Endothelial cell of umbilical vein (primary cell): Measurements from ENCODE around the gene UTS2B. TPM values are rescaled to one million over a fixed set of nuclear protein-coding genes. Genes with fewer than 3 reads are reported as not detected.

ENCODE experiments used
- BruUV-seq: library from RNA; stranded (reverse); fragments of 400-500 nt; replicated peaks from 2 replicates; lab custom pipeline; 2021; lab: Mats Ljungman, UMichigan
- CTCF ChIA-PET: fragments of 300-600, 350-600 bp; sonication (Branson Sonifier 250); formaldehyde crosslinking; loops from one replicate; lab custom pipeline; 2021; ENCODE audit warnings: antibody characterized with exemption, inconsistent platforms; lab: Charles Lee
- POLR2A ChIA-PET: fragments of 300-600, 350-600 bp; sonication (Branson Sonifier 250); formaldehyde crosslinking; loops from one replicate; lab custom pipeline; 2021; ENCODE audit warnings: antibody characterized with exemption, inconsistent platforms; lab: Charles Lee
- DNase-seq: peaks from one replicate; pipeline ENCODE4 v3.0.0-alpha.2; 2011; ENCODE audit warnings: low read depth, low spot score
- FAIRE-seq: peaks from 2 replicates; lab custom pipeline; 2011; peaks lifted over from hg19 to GRCh38; lab: Jason Lieb, UNC
- H2AFZ ChIP-seq: 2 replicates; pipeline ENCODE4 v1.6.0; 2012; ENCODE audit warnings: low read depth, low read length, control low read depth, inconsistent platforms
- H3K27ac ChIP-seq: 2 replicates; pipeline ENCODE4 v1.5.1; 2011; ENCODE audit warnings: low read depth, mild to moderate bottlenecking, control low read depth, low read length, moderate library complexity; ENCODE audit not compliant: insufficient read depth
- H3K27me3 ChIP-seq, 2 experiments: 2 replicates each; pipeline versions ENCODE4 v1.6.0 to v1.6.1; 2011; ENCODE audit warnings: low read length in 2 of 2, mixed read lengths in 1 of 2; ENCODE audit not compliant: control insufficient read depth in 2 of 2, insufficient read depth in 2 of 2
- H3K36me3 ChIP-seq, 2 experiments: 2 replicates in 1 of 2; 3 replicates in 1 of 2; pipeline ENCODE4 v1.5.1; 2011; ENCODE audit warnings: low read length in 2 of 2, mild to moderate bottlenecking in 1 of 2, moderate library complexity in 1 of 2; ENCODE audit not compliant: control insufficient read depth in 2 of 2, insufficient read depth in 2 of 2; ENCODE audit errors: extremely low read depth in 1 of 2
- H3K4me1 ChIP-seq: 3 replicates; pipeline ENCODE4 v1.5.1; 2011; ENCODE audit warnings: mild to moderate bottlenecking, low read length; ENCODE audit not compliant: control insufficient read depth, insufficient read depth; ENCODE audit errors: extremely low read depth
- H3K4me2 ChIP-seq: 2 replicates; pipeline ENCODE4 v1.6.1; 2011; ENCODE audit warnings: low read length, control low read depth, mixed read lengths; ENCODE audit not compliant: insufficient read depth
- H3K4me3 ChIP-seq, 3 experiments: fragments of 200-600 bp in 1 of 3; sonication (generic), shearing (Covaris generic) in 1 of 3; replicated peaks in 1 of 3; 2 replicates each; pipeline ENCODE4 v1.5.1; 2011 to 2016; ENCODE audit warnings: control low read depth in 3 of 3, low read length in 3 of 3, mild to moderate bottlenecking in 2 of 3, inconsistent platforms in 1 of 3, low read depth in 1 of 3, moderate library complexity in 1 of 3; ENCODE audit not compliant: insufficient read depth in 1 of 3
- H3K79me2 ChIP-seq: 2 replicates; pipeline ENCODE4 v1.6.0; 2012; ENCODE audit warnings: low read length, inconsistent platforms; ENCODE audit not compliant: control insufficient read depth, insufficient read depth
- H3K9ac ChIP-seq: replicated peaks from 2 replicates; pipeline ENCODE3; 2011; ENCODE audit warnings: low read length, control low read depth; ENCODE audit not compliant: insufficient read depth; ENCODE audit errors: extremely low read depth
- H3K9me1 ChIP-seq: replicated peaks from 3 replicates; pipeline ENCODE4 v1.6.0; 2011; ENCODE audit warnings: mild to moderate bottlenecking, low read length; ENCODE audit not compliant: control insufficient read depth, insufficient read depth; ENCODE audit errors: extremely low read depth
- H3K9me3 ChIP-seq: replicated peaks from 2 replicates; pipeline ENCODE4 v1.5.1; 2012; ENCODE audit warnings: low read length, inconsistent platforms; ENCODE audit not compliant: control insufficient read depth, insufficient read depth
- H4K20me1 ChIP-seq: replicated peaks from 2 replicates; pipeline ENCODE3; 2011; ENCODE audit warnings: mild to moderate bottlenecking, low read length; ENCODE audit not compliant: control insufficient read depth, insufficient read depth; ENCODE audit errors: extremely low read depth
- EZH2 ChIP-seq: IDR thresholded peaks from 2 replicates; pipeline ENCODE4 v1.6.1; 2012; ENCODE audit warnings: borderline replicate concordance, low read depth, mild to moderate bottlenecking, moderate library complexity, low read length, inconsistent platforms; ENCODE audit not compliant: severe bottlenecking
- GATA2 ChIP-seq: IDR thresholded peaks from 2 replicates; pipeline ENCODE4 v1.7.0; 2011; ENCODE audit warnings: low read depth, mild to moderate bottlenecking, moderate library complexity, mixed read lengths, low read length; ENCODE audit not compliant: insufficient read length, insufficient read depth
- JUN ChIP-seq: IDR thresholded peaks from 2 replicates; pipeline ENCODE4 v1.6.1; 2011; ENCODE audit warnings: borderline replicate concordance, low read depth; ENCODE audit not compliant: insufficient read length, insufficient read depth
- MYC ChIP-seq: IDR thresholded peaks from one replicate; pipeline ENCODE4 v1.6.1; 2011; ENCODE audit warnings: mild to moderate bottlenecking, low read depth, low read length
- POLR2A ChIP-seq: IDR thresholded peaks from 2 replicates; pipeline ENCODE4 v1.6.1; 2012; ENCODE audit warnings: low read depth, mild to moderate bottlenecking, control low read depth, low read length
- POLR2AphosphoS5 ChIP-seq: IDR thresholded peaks from 2 replicates; pipeline ENCODE4 v1.6.1; 2012; ENCODE audit warnings: low read depth, mild to moderate bottlenecking, control low read depth, low read length, moderate library complexity; ENCODE audit not compliant: insufficient read depth
- dilution Hi-C: fragments of 300-500 bp; cut with MboI; formaldehyde crosslinking; loops from one replicate; pipeline ENCODE4 v1.15.0; 2019; ENCODE audit warnings: low sequenced_read_pairs; ENCODE audit not compliant: extremely low pct_ligation_motif_present
- intact Hi-C: fragments of 100-400 bp; cut with micrococcal nuclease; formaldehyde crosslinking; loops from one replicate; pipeline ENCODE4 v1.10.0; 2022
- polyA plus RNA-seq, 4 experiments: library from polyadenylated mRNA; depleted of rRNA in 3 of 4; stranded (reverse) in 3 of 4; unstranded in 1 of 4; fragments of >200 nt; gene quantifications; 2 replicates each; pipeline versions ENCODE4 v1.2.1 to v1.2.3, GENCODE V29; 2011 to 2012; ENCODE audit warnings: missing spikeins in 1 of 4
- total RNA-seq: library from RNA; stranded (reverse); gene quantifications from 2 replicates; pipeline ENCODE4 v1.2.3, GENCODE V29; 2021
- TF ChIP-seq, protein P1 (sequence below), 2 donors: IDR thresholded peaks; 1 replicate in 1 of 2; 2 replicates in 1 of 2; pipeline ENCODE4 v1.5.1; 2011; ENCODE audit warnings: low read length in 2 of 2, mild to moderate bottlenecking in 2 of 2, moderate library complexity in 2 of 2, control low read depth in 1 of 2, inconsistent platforms in 1 of 2, low read depth in 1 of 2; ENCODE audit not compliant: insufficient read depth in 1 of 2; ENCODE audit errors: extremely low read depth in 1 of 2

Gene UTS2B
- total and polyA plus RNA-seq, 2 donors (not counting 3 experiments of a cell fraction or from before 2014, with no cell fraction given) = 0.21 to 1.1 TPM

DNA sequence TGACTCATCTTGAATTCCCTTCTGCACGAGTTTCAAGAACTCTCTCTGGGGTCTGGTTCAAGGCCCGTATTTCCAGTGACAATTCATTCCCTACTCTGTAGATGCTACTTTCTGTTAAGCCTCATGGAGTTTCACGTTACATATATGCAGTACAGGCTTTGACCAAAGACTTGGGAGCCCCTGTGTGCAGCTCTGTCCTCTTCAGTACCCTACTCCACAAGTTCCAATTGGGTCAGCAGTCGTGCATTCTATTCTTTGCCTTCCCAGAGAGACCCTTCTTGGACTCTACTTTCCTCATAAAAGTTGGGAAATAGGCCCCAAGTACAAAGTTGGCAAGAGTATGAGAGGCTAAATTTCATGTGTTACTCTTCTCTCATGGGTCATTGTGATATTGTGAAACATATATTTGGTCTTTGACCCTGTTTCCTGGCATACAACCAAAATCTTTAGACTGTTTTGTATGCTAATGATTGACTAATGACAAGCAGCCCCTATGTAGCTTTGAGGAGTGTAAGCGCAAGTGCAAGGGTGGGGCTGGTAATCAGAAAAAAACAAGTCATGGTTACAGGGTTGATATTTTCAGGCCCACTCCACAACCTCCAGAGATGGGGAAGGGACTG is 16.1 kb downstream of the UTS2B start:
- Histone ChIP-seq H3K4me3 (no peak overlapping the region), H2AFZ (no peak overlapping the region), H3K36me3 (no peaks in the 10 kb centered on the region), H3K4me1 (peaks cover 4% of the 10 kb centered on the region), H3K9me3 (no peaks in the 10 kb centered on the region), H4K20me1 (no peaks in the 10 kb centered on the region), H3K4me2 (no peak overlapping the region), H3K27me3 (no peaks in the 10 kb centered on the region), H3K9ac (no peak overlapping the region), H3K27ac (no peak overlapping the region), H3K79me2 (no peaks in the 10 kb centered on the region), H3K9me1 (no peaks in the 10 kb centered on the region)
- POLR2A ChIA-PET = no interaction called here
- CTCF ChIA-PET = interaction anchor here (0.7 to 0.9 kb wide), 2 partner anchors 51 to 211 kb away, joined by 3 read pairs; no protein-coding TSS in a partner anchor
- intact Hi-C loops (no loop called here), dilution Hi-C loops (no loop called here)
- FAIRE-seq = no peak
- peak; percentile 42 for DNase-seq
- TF ChIP-seq, protein P1, sequence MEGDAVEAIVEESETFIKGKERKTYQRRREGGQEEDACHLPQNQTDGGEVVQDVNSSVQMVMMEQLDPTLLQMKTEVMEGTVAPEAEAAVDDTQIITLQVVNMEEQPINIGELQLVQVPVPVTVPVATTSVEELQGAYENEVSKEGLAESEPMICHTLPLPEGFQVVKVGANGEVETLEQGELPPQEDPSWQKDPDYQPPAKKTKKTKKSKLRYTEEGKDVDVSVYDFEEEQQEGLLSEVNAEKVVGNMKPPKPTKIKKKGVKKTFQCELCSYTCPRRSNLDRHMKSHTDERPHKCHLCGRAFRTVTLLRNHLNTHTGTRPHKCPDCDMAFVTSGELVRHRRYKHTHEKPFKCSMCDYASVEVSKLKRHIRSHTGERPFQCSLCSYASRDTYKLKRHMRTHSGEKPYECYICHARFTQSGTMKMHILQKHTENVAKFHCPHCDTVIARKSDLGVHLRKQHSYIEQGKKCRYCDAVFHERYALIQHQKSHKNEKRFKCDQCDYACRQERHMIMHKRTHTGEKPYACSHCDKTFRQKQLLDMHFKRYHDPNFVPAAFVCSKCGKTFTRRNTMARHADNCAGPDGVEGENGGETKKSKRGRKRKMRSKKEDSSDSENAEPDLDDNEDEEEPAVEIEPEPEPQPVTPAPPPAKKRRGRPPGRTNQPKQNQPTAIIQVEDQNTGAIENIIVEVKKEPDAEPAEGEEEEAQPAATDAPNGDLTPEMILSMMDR (IDR thresholded peaks at IDR 0.05; ENCODE audit: extremely low read depth in 1 of 2, insufficient read depth in 1 of 2, low read depth in 1 of 2, low read length in 2 of 2) = no peak
- no TSS peak for BruUV-seq

DNA sequence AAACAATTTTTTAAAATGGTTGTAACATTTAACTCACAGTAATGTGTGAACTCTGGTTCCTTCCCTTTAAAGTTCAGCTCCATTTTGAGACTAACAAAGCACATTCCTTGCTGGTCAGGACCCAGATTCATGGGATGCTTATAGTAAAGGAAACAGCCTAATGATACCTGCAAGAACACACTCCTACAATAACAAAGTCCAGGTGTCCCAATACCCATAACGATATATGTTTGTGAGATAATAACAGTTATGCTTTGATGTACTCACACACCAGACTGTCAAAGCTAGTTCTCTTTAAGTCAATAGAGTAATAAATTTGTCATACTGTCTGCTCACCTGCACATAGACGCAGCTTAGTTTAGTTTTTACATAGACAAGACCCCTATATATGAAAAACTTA is 17.0 kb downstream of the UTS2B start:
- FAIRE-seq (no peak), DNase-seq (no peak)
- intact Hi-C loops = no loop called here
- no TSS peak for BruUV-seq
- no peak overlapping the region for H3K9ac ChIP-seq
- H3K9me3 ChIP-seq = no peaks in the 10 kb centered on the region
- H3K9me1 ChIP-seq = no peaks in the 10 kb centered on the region
- ChIA-PET CTCF (interaction anchor here (0.7 to 1.0 kb wide), 2 partner anchors 69 to 210 kb away, joined by 3 read pairs; no protein-coding TSS in a partner anchor), POLR2A (interaction anchor here (0.6 kb wide), 1 partner anchor 23 kb away, joined by 3 read pairs; no protein-coding TSS in a partner anchor)
- no peak overlapping the region for H3K4me2 ChIP-seq
- no peak overlapping the region for H3K27ac ChIP-seq
- no peaks in the 10 kb centered on the region for H3K79me2 ChIP-seq
- no peak overlapping the region for H2AFZ ChIP-seq
- no peaks in the 10 kb centered on the region for H4K20me1 ChIP-seq
- dilution Hi-C loops = no loop called here
- H3K36me3 ChIP-seq = no peaks in the 10 kb centered on the region
- no peak for TF ChIP-seq GATA2
- TF ChIP-seq MYC = no peak
- TF ChIP-seq POLR2A = no peak
- TF ChIP-seq POLR2AphosphoS5 = no peak
- TF ChIP-seq EZH2 = no peak
- no peak for TF ChIP-seq JUN
- peaks cover 4% of the 10 kb centered on the region for H3K4me1 ChIP-seq
- no peaks in the 10 kb centered on the region for H3K27me3 ChIP-seq
- H3K4me3 ChIP-seq = no peak overlapping the region
